HepG2 (cell line): ENCODE measurements around the gene MPO. TPM values are rescaled to one million over a fixed set of nuclear protein-coding genes. Genes with fewer than 3 reads are reported as not detected.

Experiments used
- ATAC-seq: fragments of 200-7000 bp; cut with Tn5 transposase; 3 replicates; pipeline ENCODE4 v1.9.1; 2020; ENCODE audit warnings: mild to moderate bottlenecking, moderate library complexity
- BruUV-seq: library from RNA; stranded (reverse); fragments of 400-500 nt; replicated peaks from 2 replicates; lab custom pipeline; 2021; lab: Mats Ljungman, UMichigan
- CTCF ChIA-PET: fragments of 300-600 bp; formaldehyde crosslinking; extraction: SDS; loops from one replicate; lab custom pipeline; 2021; ENCODE audit warnings: low total read pairs, inconsistent platforms, low intra/inter-chr PET ratio; lab: Yijun Ruan, JAX
- POLR2A ChIA-PET: fragments of 350-600 bp; sonication (Branson Sonifier 250); formaldehyde crosslinking; loops from one replicate; lab custom pipeline; 2020; ENCODE audit warnings: antibody characterized with exemption, inconsistent platforms; lab: Yijun Ruan, JAX
- DNase-seq: peaks from one replicate; pipeline ENCODE4 v3.0.0-alpha.2; 2015; ENCODE audit warnings: low spot score
- FAIRE-seq: peaks from 3 replicates; lab custom pipeline; 2011; peaks lifted over from hg19 to GRCh38; lab: Jason Lieb, UNC
- H2AFZ ChIP-seq: one replicate; pipeline ENCODE4 v1.6.1; 2011; ENCODE audit warnings: low read length, inconsistent platforms
- H3K27ac ChIP-seq: fragments of 300-600 bp; 3 replicates; pipeline ENCODE4 v1.8.0; 2011; ENCODE audit warnings: mixed run types, mild to moderate bottlenecking, mixed read lengths, low read length, inconsistent platforms; ENCODE audit not compliant: insufficient read depth; ENCODE audit errors: extremely low read length
- H3K27me3 ChIP-seq, 2 experiments: fragments of 200-600 bp in 1 of 2; 2 replicates in 1 of 2; 3 replicates in 1 of 2; pipeline versions ENCODE4 v1.6.0 to v1.8.0; 2011; ENCODE audit warnings: low read length in 2 of 2, mild to moderate bottlenecking in 2 of 2, moderate library complexity in 2 of 2, inconsistent platforms in 1 of 2; ENCODE audit not compliant: insufficient read depth in 2 of 2, control insufficient read depth in 1 of 2
- H3K36me3 ChIP-seq, 2 experiments: fragments of 200-600 bp in 1 of 2; replicated peaks in 1 of 2; 2 replicates in 1 of 2; 3 replicates in 1 of 2; pipeline versions ENCODE4 v1.5.1 to v1.8.0; 2011; ENCODE audit warnings: low read length in 2 of 2, inconsistent platforms in 1 of 2; ENCODE audit not compliant: insufficient read depth in 2 of 2, control insufficient read depth in 1 of 2
- H3K4me1 ChIP-seq: 2 replicates; pipeline ENCODE4 v1.5.1; 2012; ENCODE audit warnings: low read length, inconsistent platforms; ENCODE audit not compliant: insufficient read depth
- H3K4me2 ChIP-seq: 2 replicates; pipeline ENCODE4 v1.6.0; 2011; ENCODE audit warnings: low read depth, low read length, inconsistent platforms
- H3K4me3 ChIP-seq, 3 experiments: fragments of 200-600 bp in 1 of 3; sonication (generic), shearing (Covaris generic) in 1 of 3; replicated peaks in 1 of 3; 2 replicates each; pipeline ENCODE4 v1.5.1; 2011 to 2016; ENCODE audit warnings: low read length in 3 of 3, inconsistent platforms in 2 of 3, low read depth in 2 of 3, mild to moderate bottlenecking in 2 of 3, control low read depth in 1 of 3, mixed read lengths in 1 of 3; ENCODE audit not compliant: insufficient read depth in 1 of 3
- H3K79me2 ChIP-seq: one replicate; pipeline ENCODE4 v1.6.1; 2011; ENCODE audit warnings: low read length, inconsistent platforms; ENCODE audit not compliant: insufficient read depth
- H3K9ac ChIP-seq: 2 replicates; pipeline ENCODE4 v1.6.0; 2011; ENCODE audit warnings: mild to moderate bottlenecking, low read depth, low read length, inconsistent platforms; ENCODE audit not compliant: insufficient read depth
- H3K9me3 ChIP-seq: 2 replicates; pipeline ENCODE4 v1.5.1; 2012; ENCODE audit warnings: mild to moderate bottlenecking, low read length
- H4K20me1 ChIP-seq: 2 replicates; pipeline ENCODE4 v1.6.0; 2011; ENCODE audit warnings: inconsistent platforms, mild to moderate bottlenecking, low read length, moderate library complexity; ENCODE audit not compliant: insufficient read depth
- FOXM1 ChIP-seq: sonication (generic); formaldehyde crosslinking; IDR thresholded peaks from 2 replicates; pipeline ENCODE4 v1.5.0; 2020; ENCODE audit warnings: missing genetic modification reagents
- KAT8 ChIP-seq: IDR thresholded peaks from 2 replicates; pipeline ENCODE4 v1.6.1; 2016; ENCODE audit warnings: missing genetic modification reagents, missing compliant biosample characterization
- KMT2B ChIP-seq: IDR thresholded peaks from 2 replicates; pipeline ENCODE4 v1.6.1; 2016; ENCODE audit warnings: missing genetic modification reagents, missing compliant biosample characterization
- MBNL3 ChIP-seq: fragments of 250-450 bp; sonication (Bioruptor Pico); conservative IDR thresholded peaks from 2 replicates; pipeline ENCODE4 v1.8.0; 2022; ENCODE audit warnings: mild to moderate bottlenecking, inconsistent platforms
- RBM39 ChIP-seq: fragments of 200-400 bp; formaldehyde crosslinking; IDR thresholded peaks from one replicate; pipeline ENCODE4 v1.6.1; 2018; ENCODE audit warnings: antibody characterized with exemption, mild to moderate bottlenecking, low read depth, low read length; ENCODE audit not compliant: poor library complexity, severe bottlenecking
- SAFB2 ChIP-seq: sonication (generic); formaldehyde crosslinking; IDR thresholded peaks from 2 replicates; pipeline ENCODE4 v1.5.1; 2020; ENCODE audit warnings: missing genetic modification reagents, low read depth, mild to moderate bottlenecking, borderline replicate concordance
- ZBTB3 ChIP-seq: sonication (generic); formaldehyde crosslinking; IDR thresholded peaks from 2 replicates; pipeline ENCODE4 v1.4.0; 2020; ENCODE audit warnings: low read depth, mild to moderate bottlenecking, moderate library complexity, missing genetic modification reagents, borderline replicate concordance
- ZNF326 ChIP-seq: sonication (generic); formaldehyde crosslinking; IDR thresholded peaks from 2 replicates; pipeline ENCODE4 v1.4.0; 2020; ENCODE audit warnings: missing genetic modification reagents, borderline replicate concordance
- ZNF362 ChIP-seq: sonication (generic); formaldehyde crosslinking; IDR thresholded peaks from 2 replicates; pipeline ENCODE4 v1.4.0; 2020; ENCODE audit warnings: missing genetic modification reagents, mild to moderate bottlenecking, borderline replicate concordance
- ZNF572 ChIP-seq: sonication (generic); formaldehyde crosslinking; IDR thresholded peaks from 2 replicates; pipeline ENCODE4 v1.5.1; 2020; ENCODE audit warnings: mild to moderate bottlenecking, missing genetic modification reagents
- ZNF782 ChIP-seq: sonication (generic); formaldehyde crosslinking; IDR thresholded peaks from 2 replicates; pipeline ENCODE4 v1.4.0; 2020; ENCODE audit warnings: missing genetic modification reagents, mild to moderate bottlenecking, borderline replicate concordance
- ZSCAN12 ChIP-seq: sonication (generic); formaldehyde crosslinking; IDR thresholded peaks from 2 replicates; pipeline ENCODE4 v1.9.0; 2021; ENCODE audit warnings: mild to moderate bottlenecking, missing genetic modification reagents
- WGBS: methylation state at CpG from one replicate; pipeline ENCODE4 v1.1.6; 2017; ENCODE audit warnings: low lambda C conversion rate; 5-methylcytosine and 5-hydroxymethylcytosine counted together
- in situ Hi-C: cut with HindIII; loops from 2 replicates; pipeline ENCODE4 v1.10.0; 2017; ENCODE audit warnings: low pct_unique_long_range_greater_than_20kb; ENCODE audit not compliant: extremely low pct_ligation_motif_present
- intact Hi-C: fragments of 100-400 bp; cut with micrococcal nuclease; formaldehyde crosslinking; loops from one replicate; pipeline ENCODE4 v1.10.0; 2022; ENCODE audit not compliant: unreplicated experiment
- polyA plus RNA-seq, 8 experiments: library from polyadenylated mRNA; depleted of rRNA in 3 of 8; stranded (reverse) in 7 of 8; unstranded in 1 of 8; fragments of >200 nt; fragmentation: Illumina TruSeq in 4 of 8; extraction: Trizol in 4 of 8; gene quantifications; 2 replicates each; pipeline versions ENCODE4 v1.2.1 to v1.2.3, GENCODE V29; 2011 to 2016; ENCODE audit warnings: low read depth in 4 of 8, missing spikeins in 1 of 8, mixed read lengths in 1 of 8; ENCODE audit not compliant: insufficient read depth in 1 of 8
- total RNA-seq, 5 experiments: library from RNA; depleted of rRNA; stranded (reverse); fragments of >200 nt; fragmentation: Illumina TruSeq; extraction: Trizol; gene quantifications; 2 replicates each; pipeline ENCODE4 v1.2.3, GENCODE V29; 2016; ENCODE audit warnings: low read depth in 1 of 5
- TF ChIP-seq, protein P1 (sequence below): sonication (generic); formaldehyde crosslinking; IDR thresholded peaks from 2 replicates; pipeline ENCODE4 v1.4.0; 2020; ENCODE audit warnings: missing genetic modification reagents
- TF ChIP-seq, protein P2 (sequence below): sonication (generic); formaldehyde crosslinking; IDR thresholded peaks from 2 replicates; pipeline ENCODE4 v1.4.0; 2020; ENCODE audit warnings: missing genetic modification reagents, borderline replicate concordance
- TF ChIP-seq, protein P3 (sequence below): sonication (generic); formaldehyde crosslinking; IDR thresholded peaks from 2 replicates; pipeline ENCODE4 v1.4.0; 2020; ENCODE audit warnings: mild to moderate bottlenecking, low read depth, missing genetic modification reagents

MPO gene
- total and polyA plus RNA-seq, 2 of the 13 experiments (the other 11 are each of a cell fraction or from before 2014, with no cell fraction given): not detected

GRCh38 chr17:58229881-58230280 lies 50.9 kb downstream of the MPO start (continued):
- TF ChIP-seq ZNF362 (CRISPR knock-in tag) (no peak), ZNF572 (CRISPR knock-in tag) (no peak), SAFB2 (CRISPR knock-in tag) (no peak), KMT2B (CRISPR knock-in tag) (no peak), ZNF326 (no peak), KAT8 (CRISPR knock-in tag) (no peak), MBNL3 (CRISPR knock-in tag) (no peak), ZBTB3 (CRISPR knock-in tag) (no peak), ZSCAN12 (CRISPR knock-in tag) (no peak)
- TF ChIP-seq, protein P1, sequence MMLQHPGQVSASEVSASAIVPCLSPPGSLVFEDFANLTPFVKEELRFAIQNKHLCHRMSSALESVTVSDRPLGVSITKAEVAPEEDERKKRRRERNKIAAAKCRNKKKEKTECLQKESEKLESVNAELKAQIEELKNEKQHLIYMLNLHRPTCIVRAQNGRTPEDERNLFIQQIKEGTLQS: no peak

- Histone ChIP-seq H4K20me1 (no peaks in the 10 kb centered on the region), H3K4me2 (no peak overlapping the region), H3K9me3 (no peaks in the 10 kb centered on the region), H3K4me1 (no peaks in the 10 kb centered on the region), H2AFZ (no peak overlapping the region), H3K79me2 (no peaks in the 10 kb centered on the region), H3K36me3 (no peaks in the 10 kb centered on the region), H3K27ac (no peak overlapping the region), H3K4me3 (no peak overlapping the region), H3K9ac (no peak overlapping the region), H3K27me3 (peaks cover 1 to 30% of the 10 kb centered on the region in 2 experiments; a peak in 3 of 5 replicates)
- no peak for FAIRE-seq
- no peak for DNase-seq
- POLR2A ChIA-PET: no interaction called here
- BruUV-seq: no TSS peak
- intact Hi-C loops: no loop called here
- ATAC-seq: no peak
- in situ Hi-C loops: no loop called here
- CTCF ChIA-PET: no interaction called here
- 4% methylated on average over 1 of the region's 1 CpG for WGBS
- TF ChIP-seq FOXM1 (CRISPR knock-in tag) (no peak), RBM39 (no peak), ZNF782 (CRISPR knock-in tag) (no peak)
- TF ChIP-seq, protein P2, sequence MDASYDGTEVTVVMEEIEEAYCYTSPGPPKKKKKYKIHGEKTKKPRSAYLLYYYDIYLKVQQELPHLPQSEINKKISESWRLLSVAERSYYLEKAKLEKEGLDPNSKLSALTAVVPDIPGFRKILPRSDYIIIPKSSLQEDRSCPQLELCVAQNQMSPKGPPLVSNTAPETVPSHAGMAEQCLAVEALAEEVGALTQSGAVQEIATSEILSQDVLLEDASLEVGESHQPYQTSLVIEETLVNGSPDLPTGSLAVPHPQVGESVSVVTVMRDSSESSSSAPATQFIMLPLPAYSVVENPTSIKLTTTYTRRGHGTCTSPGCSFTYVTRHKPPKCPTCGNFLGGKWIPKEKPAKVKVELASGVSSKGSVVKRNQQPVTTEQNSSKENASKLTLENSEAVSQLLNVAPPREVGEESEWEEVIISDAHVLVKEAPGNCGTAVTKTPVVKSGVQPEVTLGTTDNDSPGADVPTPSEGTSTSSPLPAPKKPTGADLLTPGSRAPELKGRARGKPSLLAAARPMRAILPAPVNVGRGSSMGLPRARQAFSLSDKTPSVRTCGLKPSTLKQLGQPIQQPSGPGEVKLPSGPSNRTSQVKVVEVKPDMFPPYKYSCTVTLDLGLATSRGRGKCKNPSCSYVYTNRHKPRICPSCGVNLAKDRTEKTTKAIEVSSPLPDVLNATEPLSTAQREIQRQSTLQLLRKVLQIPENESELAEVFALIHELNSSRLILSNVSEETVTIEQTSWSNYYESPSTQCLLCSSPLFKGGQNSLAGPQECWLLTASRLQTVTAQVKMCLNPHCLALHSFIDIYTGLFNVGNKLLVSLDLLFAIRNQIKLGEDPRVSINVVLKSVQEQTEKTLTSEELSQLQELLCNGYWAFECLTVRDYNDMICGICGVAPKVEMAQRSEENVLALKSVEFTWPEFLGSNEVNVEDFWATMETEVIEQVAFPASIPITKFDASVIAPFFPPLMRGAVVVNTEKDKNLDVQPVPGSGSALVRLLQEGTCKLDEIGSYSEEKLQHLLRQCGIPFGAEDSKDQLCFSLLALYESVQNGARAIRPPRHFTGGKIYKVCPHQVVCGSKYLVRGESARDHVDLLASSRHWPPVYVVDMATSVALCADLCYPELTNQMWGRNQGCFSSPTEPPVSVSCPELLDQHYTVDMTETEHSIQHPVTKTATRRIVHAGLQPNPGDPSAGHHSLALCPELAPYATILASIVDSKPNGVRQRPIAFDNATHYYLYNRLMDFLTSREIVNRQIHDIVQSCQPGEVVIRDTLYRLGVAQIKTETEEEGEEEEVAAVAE (CRISPR knock-in tag): no peak
- TF ChIP-seq, protein P3, sequence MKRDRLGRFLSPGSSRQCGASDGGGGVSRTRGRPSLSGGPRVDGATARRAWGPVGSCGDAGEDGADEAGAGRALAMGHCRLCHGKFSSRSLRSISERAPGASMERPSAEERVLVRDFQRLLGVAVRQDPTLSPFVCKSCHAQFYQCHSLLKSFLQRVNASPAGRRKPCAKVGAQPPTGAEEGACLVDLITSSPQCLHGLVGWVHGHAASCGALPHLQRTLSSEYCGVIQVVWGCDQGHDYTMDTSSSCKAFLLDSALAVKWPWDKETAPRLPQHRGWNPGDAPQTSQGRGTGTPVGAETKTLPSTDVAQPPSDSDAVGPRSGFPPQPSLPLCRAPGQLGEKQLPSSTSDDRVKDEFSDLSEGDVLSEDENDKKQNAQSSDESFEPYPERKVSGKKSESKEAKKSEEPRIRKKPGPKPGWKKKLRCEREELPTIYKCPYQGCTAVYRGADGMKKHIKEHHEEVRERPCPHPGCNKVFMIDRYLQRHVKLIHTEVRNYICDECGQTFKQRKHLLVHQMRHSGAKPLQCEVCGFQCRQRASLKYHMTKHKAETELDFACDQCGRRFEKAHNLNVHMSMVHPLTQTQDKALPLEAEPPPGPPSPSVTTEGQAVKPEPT (CRISPR knock-in tag): no peak
These were observed 51.4 kb downstream of the MPO start for GRCh38 chr17:58229384-58229783.
